K562 (cell line): Measurements from ENCODE around the gene GALNS. TPM values are rescaled to one million over a fixed set of nuclear protein-coding genes. Genes with fewer than 3 reads are reported as not detected.

ENCODE experiments used
- ATF3 ChIP-seq, 2 experiments: fragments of 450-650 bp in 1 of 2; sonication (generic) in 1 of 2; formaldehyde crosslinking in 1 of 2; IDR thresholded peaks in 1 of 2; conservative IDR thresholded peaks in 1 of 2; 2 replicates each; pipeline versions ENCODE4 v1.6.1 to v1.8.1; 2016 to 2023; ENCODE audit warnings: mild to moderate bottlenecking in 2 of 2, moderate library complexity in 2 of 2, inconsistent platforms in 1 of 2, missing genetic modification reagents in 1 of 2
- CHD2 ChIP-seq: IDR thresholded peaks from 2 replicates; pipeline ENCODE4 v1.6.1; 2011; ENCODE audit warnings: low read depth, low read length
- DLX4 ChIP-seq: fragments of 250-450 bp; sonication (Bioruptor Pico); IDR thresholded peaks from 2 replicates; pipeline ENCODE4 v1.6.1; 2021; ENCODE audit warnings: mild to moderate bottlenecking
- DMBX1 ChIP-seq: fragments of 250-450 bp; sonication (Bioruptor Pico); IDR thresholded peaks from 2 replicates; pipeline ENCODE4 v1.8.0; 2022; ENCODE audit warnings: inconsistent platforms, mild to moderate bottlenecking, moderate library complexity, borderline replicate concordance
- E2F3 ChIP-seq: fragments of 250-450 bp; sonication (Bioruptor Pico); IDR thresholded peaks from 2 replicates; pipeline ENCODE4 v1.4.0; 2020; ENCODE audit warnings: mild to moderate bottlenecking
- ELF1 ChIP-seq: fragments of 200-800 bp; sonication (Bioruptor generic); IDR thresholded peaks from 2 replicates; pipeline ENCODE4 v1.6.1; 2016; ENCODE audit warnings: missing genetic modification characterization, missing compliant biosample characterization
- JUND ChIP-seq, 2 experiments: IDR thresholded peaks; 2 replicates in 1 of 2; 3 replicates in 1 of 2; pipeline ENCODE4 v1.6.1; 2011; ENCODE audit warnings: borderline replicate concordance in 2 of 2, low read depth in 2 of 2, low read length in 2 of 2, improper control_type of control experiment in 1 of 2, missing biosample characterization in 1 of 2, missing genetic modification characterization in 1 of 2, missing genetic modification reagents in 1 of 2
- KDM4B ChIP-seq, 2 experiments: fragments of 450-650 bp in 1 of 2; sonication (generic) in 1 of 2; IDR thresholded peaks; 2 replicates each; pipeline ENCODE4 v1.6.1; 2016 to 2017; ENCODE audit warnings: borderline replicate concordance in 2 of 2, antibody characterized with exemption in 1 of 2, low read depth in 1 of 2, mild to moderate bottlenecking in 1 of 2
- RBM15 ChIP-seq: fragments of 200-400 bp; formaldehyde crosslinking; IDR thresholded peaks from 2 replicates; pipeline ENCODE4 v1.6.1; 2018; ENCODE audit warnings: mild to moderate bottlenecking, low read length, moderate library complexity; ENCODE audit not compliant: insufficient read depth
- RBM22 ChIP-seq: fragments of 200-400 bp; formaldehyde crosslinking; IDR thresholded peaks from 2 replicates; pipeline ENCODE4 v1.6.1; 2018; ENCODE audit warnings: low read length, low read depth; ENCODE audit not compliant: poor library complexity, severe bottlenecking
- RNF2 ChIP-seq: sonication (generic); IDR thresholded peaks from 2 replicates; pipeline ENCODE4 v1.6.1; 2016
- SAFB2 ChIP-seq: fragments of 200-400 bp; formaldehyde crosslinking; IDR thresholded peaks from 2 replicates; pipeline ENCODE4 v1.6.1; 2018; ENCODE audit warnings: borderline replicate concordance, low read length, low read depth, moderate library complexity; ENCODE audit not compliant: severe bottlenecking
- TARDBP ChIP-seq: fragments of 450-650 bp; IDR thresholded peaks from 2 replicates; pipeline ENCODE4 v1.6.1; 2016
- TEAD1 ChIP-seq, 2 experiments: fragments of 450-650 bp in 1 of 2; sonication (generic) in 1 of 2; formaldehyde crosslinking; IDR thresholded peaks; 2 replicates each; pipeline versions ENCODE4 v1.4.0 to v1.8.0; 2020 to 2022; ENCODE audit warnings: mild to moderate bottlenecking in 2 of 2, missing genetic modification reagents in 1 of 2
- U2AF1 ChIP-seq: fragments of 200-400 bp; formaldehyde crosslinking; optimal IDR thresholded peaks from 2 replicates; pipeline ENCODE3; 2017; ENCODE audit warnings: mild to moderate bottlenecking, low read depth, low read length, moderate library complexity
- ZBTB2 ChIP-seq: fragments of 450-650 bp; IDR thresholded peaks from 2 replicates; pipeline ENCODE4 v1.6.1; 2016; ENCODE audit warnings: antibody characterized with exemption
- polyA plus RNA-seq, 8 experiments: library from polyadenylated mRNA; depleted of rRNA in 4 of 8; stranded (reverse) in 5 of 8; unstranded in 3 of 8; fragments of >200 nt; fragmentation: Nextera tagmentation in 2 of 8; fragmentation: Illumina TruSeq in 1 of 8; extraction: Ambion mirVana in 2 of 8; extraction: Trizol in 1 of 8; gene quantifications; 2 replicates each; pipeline versions ENCODE4 v1.2.1 to v1.2.3, GENCODE V29; 2011 to 2014; ENCODE audit warnings: inconsistent platforms in 1 of 8, missing spikeins in 1 of 8
- total RNA-seq, 7 experiments: library from RNA; depleted of rRNA in 6 of 7; stranded (reverse); fragments of >200 nt in 6 of 7; fragmentation: Illumina TruSeq in 2 of 7; extraction: Trizol in 2 of 7; gene quantifications; 2 replicates each; pipeline versions ENCODE4 v1.2.1 to v1.2.3, GENCODE V29; 2011 to 2021; ENCODE audit warnings: low replicate concordance in 1 of 7

Gene GALNS
- total and polyA plus RNA-seq, 9 of the 15 experiments (the other 6 are each of a cell fraction or from before 2014, with no cell fraction given), result 0.38 to 13.2 (median 4.3) TPM

- TF ChIP-seq U2AF1, result no peak
- TF ChIP-seq ATF3 (IDR thresholded peaks at IDR 0.05), result no peak
- TF ChIP-seq ATF3 (CRISPR knock-in tag; conservative IDR thresholded peaks at IDR 0.05), result no peak
- no peak for TF ChIP-seq JUND (IDR thresholded peaks at IDR 0.05; ENCODE audit: borderline replicate concordance, low read depth, low read length)
- TF ChIP-seq JUND (tag; IDR thresholded peaks at IDR 0.05; ENCODE audit: borderline replicate concordance, low read depth, low read length), result no peak
- TF ChIP-seq KDM4B (IDR thresholded peaks at IDR 0.05; ENCODE audit: borderline replicate concordance in 2 of 2, low read depth in 1 of 2), result no peak
- no peak for TF ChIP-seq DLX4 (CRISPR knock-in tag)
- no peak for TF ChIP-seq TEAD1 (CRISPR knock-in tag; IDR thresholded peaks at IDR 0.05)
- no peak for TF ChIP-seq SAFB2
- no peak for TF ChIP-seq RBM15
- TF ChIP-seq DMBX1 (CRISPR knock-in tag), result no peak
- no peak for TF ChIP-seq TARDBP
- no peak for TF ChIP-seq E2F3 (CRISPR knock-in tag)
- TF ChIP-seq CHD2, result 0 out of 2 replicates have a peak, but pooled peaks have one; percentile 24
- peak; percentile 9; the same call in 1 of the 2 replicates for TF ChIP-seq RNF2
- TF ChIP-seq ELF1 (tag), result no peak
- no peak for TF ChIP-seq ZBTB2
- TF ChIP-seq RBM22, result peak; percentile 27
Observed at GRCh38 chr16:88783391-88784073, 73.2 kb downstream of the GALNS start (continued).
